ENCODE data around the gene SYT7.
"Not testable (repeated sequence)": the region's sequence is repeated elsewhere in the genome, so short reads cannot be mapped to it uniquely, and the experiment has no call there.

Gene SYT7

GRCh38 chr11:61491736-61492395 lies 89.0 kb downstream of the SYT7 start:
- DNase-seq = no peak

- DNase-seq = no peak
These were observed 90.8 kb downstream of the SYT7 start for GRCh38 chr11:61489833-61490721.

GRCh38 chr11:61488651-61489291 lies 92.1 kb downstream of the SYT7 start:
- DNase-seq = no peak

DNA sequence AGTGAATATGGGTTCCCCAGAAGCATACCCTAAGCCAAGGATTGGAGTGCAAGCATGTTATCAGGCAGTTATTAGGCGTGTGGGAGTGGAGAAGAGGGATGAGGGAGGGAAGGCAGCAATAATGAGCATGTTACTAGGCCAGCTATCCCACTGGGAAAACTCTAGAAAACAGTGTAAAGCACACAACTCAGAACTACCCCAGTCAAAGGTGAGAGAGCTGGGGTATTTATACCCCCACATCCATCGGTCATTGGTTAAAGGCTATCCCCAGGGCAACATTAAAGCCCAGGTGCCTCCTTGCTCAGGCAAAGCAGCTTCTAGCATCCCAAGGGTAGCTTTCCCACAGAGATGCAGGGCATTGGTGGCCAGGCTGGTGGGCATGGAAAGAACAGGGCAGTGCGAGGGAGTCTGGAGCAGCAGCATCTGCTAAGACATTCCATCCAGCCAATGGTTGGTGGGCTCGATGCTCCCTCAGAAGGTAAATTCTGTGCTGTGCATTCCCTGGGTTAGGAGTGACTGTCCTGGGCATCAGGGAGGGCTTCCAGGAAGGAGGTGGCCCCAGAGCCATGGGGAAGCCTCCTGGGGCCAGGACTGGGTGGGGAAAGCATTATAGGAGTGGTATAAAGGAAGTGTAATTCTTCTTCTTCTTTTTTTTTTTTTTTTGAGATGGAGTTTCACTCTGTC lies 93.4 kb downstream of the SYT7 start:
- no peak for DNase-seq

- DNase-seq = no peak
These were observed 94.1 kb downstream of the SYT7 start for GRCh38 chr11:61486779-61487178.

GRCh38 chr11:61486011-61486620 lies 94.8 kb downstream of the SYT7 start:
- no peak for DNase-seq

DNA sequence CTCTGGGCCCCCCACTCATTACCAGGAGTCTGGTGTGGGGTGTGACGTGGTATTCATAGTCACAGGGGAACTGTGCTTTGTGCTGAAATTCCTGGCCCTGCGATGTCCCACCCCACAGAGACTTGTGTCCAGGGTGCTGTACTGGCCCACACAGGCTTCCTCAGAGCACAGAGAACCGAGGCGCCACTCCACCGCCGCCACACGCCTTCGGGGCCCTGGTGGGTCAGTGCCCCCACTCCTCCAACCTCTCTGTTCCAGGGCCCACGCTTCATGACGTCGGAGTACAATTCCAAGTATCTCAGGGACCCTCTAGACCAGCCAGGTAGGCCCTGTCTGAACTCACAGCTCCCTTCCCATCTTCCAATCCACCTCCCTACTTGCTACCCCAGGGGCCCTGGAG lies 95.8 kb downstream of the SYT7 start:
- DNase-seq = no peak

GRCh38 chr11:61484541-61484940 lies 96.3 kb downstream of the SYT7 start:
- DNase-seq = no peak

- DNase-seq = peak in 1 of 2 experiments; percentile 20
These were observed 98.4 kb downstream of the SYT7 start for GRCh38 chr11:61482513-61482912.

DNA sequence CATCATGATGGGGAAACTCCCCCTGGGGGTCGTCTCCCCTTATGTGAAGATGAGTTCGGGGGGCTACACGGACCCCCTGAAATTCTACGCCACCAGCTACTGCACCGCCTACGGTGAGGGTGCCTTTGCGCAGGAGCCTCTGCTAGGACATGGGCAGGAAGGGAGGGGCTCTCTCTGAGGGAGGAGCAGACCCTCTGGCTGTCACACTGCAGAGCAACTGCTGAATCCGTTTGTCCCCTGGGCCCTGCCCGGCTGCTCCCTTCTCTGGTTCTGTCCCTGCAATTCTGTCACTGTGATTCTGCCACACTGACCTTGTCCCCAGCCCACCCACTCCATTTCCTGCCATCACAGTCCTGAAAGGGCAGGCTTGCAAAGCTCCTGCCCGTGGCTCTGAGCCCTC lies 99.1 kb downstream of the SYT7 start:
- DNase-seq = no peak

DNA sequence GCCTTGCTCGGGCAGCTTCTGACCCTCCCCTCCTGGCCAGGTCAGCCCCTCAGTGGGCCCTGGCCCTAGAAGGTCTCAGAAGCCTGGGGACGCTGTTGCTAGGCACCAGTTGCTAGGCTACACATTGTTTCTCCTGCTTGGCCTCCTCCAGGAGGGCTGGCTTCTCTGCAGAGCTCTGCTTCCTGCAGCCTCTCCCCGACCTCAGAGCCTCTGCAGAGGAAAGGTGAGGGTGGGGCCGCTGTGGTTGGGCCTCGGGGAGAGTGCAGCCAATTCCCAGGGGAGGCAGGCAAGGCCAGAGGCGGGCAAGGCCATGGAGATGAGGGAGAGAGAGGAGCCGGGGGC lies 99.9 kb downstream of the SYT7 start:
- no peak for DNase-seq

GRCh38 chr11:61480261-61480993 lies 100.4 kb downstream of the SYT7 start:
- DNase-seq = no peak

GRCh38 chr11:61479360-61480058 lies 101.4 kb downstream of the SYT7 start:
- not testable (repeated sequence) for DNase-seq

- peak; percentile 27 to 37 for DNase-seq
These were observed 103.1 kb downstream of the SYT7 start for GRCh38 chr11:61477727-61478148.

DNA sequence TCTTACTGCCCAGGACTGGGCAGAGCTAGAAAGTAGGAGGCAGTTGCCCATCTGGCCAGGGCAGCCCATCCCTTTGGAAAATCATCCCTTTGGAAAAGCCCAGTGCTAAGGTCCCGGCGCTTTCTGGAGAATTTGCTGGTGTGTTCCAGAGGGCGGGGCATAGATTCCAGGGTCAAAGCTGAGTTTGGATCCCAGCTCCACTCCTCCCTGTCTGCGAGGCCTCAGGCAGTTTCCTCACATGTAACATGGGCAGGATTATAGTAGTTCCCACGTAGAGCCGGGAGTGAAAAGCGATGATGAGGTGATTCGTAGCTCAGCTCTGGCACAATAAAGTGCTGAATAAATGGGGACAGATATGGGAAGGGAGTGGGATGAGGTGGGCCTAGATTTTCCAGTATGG lies 103.8 kb downstream of the SYT7 start:
- no peak for DNase-seq

GRCh38 chr11:61476371-61476770 lies 104.5 kb downstream of the SYT7 start:
- no peak for DNase-seq

GRCh38 chr11:61475433-61475832 lies 105.4 kb downstream of the SYT7 start:
- no peak for DNase-seq

DNA sequence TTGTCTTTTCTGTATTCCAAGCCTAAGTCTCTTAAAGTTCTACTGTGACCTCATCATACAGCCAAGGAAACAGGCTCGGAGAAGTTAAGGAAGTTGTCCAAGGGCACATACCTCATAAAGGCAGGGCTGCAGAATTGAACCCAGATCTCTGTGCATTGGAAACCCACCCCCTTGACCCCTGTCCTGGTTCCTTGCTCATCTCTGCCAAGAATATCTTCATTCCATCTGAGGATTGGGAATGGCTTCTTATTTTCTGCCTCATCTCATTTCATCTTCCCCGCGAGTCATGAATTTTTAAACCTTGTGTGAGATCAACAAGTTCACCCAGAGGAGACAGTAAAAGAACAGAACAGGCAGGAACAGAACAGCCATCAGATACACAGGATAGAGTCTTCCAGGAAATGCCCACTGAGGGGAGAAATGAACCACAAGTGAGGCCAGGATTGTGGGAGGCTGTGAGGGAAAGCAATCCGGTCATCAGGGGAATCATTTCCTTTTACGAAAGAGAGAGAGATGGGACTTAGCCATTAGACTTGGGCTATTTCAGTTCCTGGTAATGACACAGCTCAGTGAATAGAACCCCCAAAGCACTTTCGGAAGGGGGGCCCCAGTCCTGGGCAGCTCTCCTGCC lies 106.7 kb downstream of the SYT7 start:
- DNase-seq = no peak

DNA sequence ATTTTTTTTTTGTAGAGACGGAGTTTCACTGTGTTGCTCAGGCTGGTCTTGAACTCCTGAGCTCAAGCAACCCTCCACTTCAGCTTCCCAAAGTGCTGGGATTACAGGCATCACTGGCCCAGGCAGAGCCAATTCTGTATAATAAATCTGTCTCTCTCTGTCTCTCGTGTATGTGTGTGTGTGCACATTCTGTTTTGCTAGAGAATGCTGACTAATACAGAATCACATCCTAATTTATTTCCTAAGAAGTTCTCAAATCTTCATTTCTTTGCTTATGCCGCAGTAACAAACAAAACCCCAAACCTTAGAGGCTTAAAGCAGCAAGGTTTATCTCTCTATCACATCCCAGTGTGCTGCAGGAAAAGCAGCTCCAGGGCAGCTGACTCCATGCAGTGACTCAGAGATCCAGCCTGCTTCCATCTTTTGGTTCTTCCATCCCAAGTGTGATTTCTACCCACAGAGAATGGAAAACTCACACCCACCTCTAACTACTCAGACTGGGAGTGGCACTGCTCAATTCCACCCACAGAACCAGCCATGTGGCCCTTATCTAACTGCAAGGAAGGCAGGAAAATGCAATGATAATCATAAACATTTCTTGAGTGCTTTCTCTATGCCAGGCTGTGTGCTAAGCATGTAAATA lies 107.4 kb downstream of the SYT7 start:
- no peak for DNase-seq

DNA sequence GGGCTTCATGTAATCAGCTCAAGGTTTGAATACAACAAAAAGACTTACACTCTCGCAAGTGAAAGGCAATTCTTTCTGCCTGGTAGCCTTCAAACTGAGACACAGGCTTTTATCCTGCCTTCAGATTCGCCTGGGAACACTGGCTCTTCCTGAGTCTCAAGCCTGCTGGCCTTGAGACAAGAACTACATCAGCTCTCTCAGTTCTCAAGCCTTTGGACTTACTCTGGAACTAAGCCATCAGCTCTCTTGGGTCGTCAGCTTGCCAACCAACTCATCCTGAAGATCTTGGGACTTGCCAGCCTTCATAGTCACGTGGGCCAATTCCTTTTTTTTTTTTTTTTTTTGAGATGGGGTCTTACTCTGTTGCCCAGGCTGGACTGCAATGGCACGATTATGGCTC lies 108.0 kb downstream of the SYT7 start:
- no peak for DNase-seq

Data from Kasumi-1 (cell line).